GM18909 (cell line): ENCODE results near the gene GSAP.

Source experiments
- ATAC-seq: cut with Tn5 transposase; IDR thresholded peaks from one replicate; pipeline ENCODE4 v1.9.1; 2021; ENCODE audit warnings: mild to moderate bottlenecking; ENCODE audit not compliant: unreplicated experiment, poor library complexity

Gene GSAP

DNA sequence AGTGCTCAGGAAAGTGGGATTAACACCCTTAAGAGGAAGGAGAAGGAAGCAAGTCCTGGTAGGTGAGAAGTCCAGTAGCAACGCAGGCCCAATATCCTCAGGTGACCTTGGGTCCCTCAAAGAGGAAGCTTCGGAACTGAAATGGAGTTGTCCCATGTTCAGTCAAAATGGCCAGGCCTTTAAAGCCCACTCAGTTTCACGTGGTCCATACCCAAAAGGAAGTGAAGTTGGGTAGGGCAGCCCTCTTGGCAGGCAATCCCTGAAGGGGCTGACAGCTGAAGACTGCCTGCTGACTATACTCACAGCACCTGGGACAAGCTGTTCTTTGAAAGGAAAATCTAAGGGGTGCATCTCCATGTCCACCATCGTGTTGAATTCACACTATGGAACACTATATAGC lies 3.0 kb downstream of the GSAP start:
- ATAC-seq, result no peak

DNA sequence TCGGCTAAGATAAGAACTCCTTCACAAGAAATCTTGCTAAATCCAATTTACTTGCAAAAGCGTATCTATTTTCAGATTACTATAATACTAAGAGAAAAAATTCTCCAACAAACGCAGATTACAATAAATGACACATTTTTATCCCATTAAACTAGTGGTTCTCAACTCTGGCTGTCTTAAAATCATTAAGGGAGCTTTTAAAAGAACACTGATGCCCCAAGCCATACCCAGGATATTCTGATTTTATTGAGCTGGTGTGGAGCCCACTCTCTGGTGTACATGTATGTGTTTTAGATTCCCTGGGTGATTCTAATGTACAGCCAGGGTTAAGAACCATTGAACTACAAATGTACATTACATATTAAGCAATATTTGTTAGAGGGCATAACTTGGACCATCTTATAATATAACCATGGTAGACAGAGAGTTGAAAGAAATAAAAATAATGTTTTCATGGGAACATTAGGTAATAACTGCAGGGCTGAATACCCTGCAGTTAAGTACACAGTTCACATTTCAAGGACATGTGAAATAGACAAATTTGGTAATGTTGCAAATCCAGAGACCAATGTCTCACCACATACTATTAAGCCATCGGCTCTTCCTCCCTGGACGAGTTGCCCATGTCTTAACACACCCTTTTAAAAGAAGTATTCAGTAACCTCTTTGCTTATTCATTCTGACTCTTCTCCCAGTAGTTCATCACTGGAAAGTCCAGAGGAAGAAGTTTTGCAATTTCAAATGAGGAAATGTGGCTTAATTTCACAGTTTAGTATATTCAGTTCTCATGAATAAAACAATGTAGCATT lies 6.2 kb downstream of the GSAP start:
- ATAC-seq, result no peak

DNA sequence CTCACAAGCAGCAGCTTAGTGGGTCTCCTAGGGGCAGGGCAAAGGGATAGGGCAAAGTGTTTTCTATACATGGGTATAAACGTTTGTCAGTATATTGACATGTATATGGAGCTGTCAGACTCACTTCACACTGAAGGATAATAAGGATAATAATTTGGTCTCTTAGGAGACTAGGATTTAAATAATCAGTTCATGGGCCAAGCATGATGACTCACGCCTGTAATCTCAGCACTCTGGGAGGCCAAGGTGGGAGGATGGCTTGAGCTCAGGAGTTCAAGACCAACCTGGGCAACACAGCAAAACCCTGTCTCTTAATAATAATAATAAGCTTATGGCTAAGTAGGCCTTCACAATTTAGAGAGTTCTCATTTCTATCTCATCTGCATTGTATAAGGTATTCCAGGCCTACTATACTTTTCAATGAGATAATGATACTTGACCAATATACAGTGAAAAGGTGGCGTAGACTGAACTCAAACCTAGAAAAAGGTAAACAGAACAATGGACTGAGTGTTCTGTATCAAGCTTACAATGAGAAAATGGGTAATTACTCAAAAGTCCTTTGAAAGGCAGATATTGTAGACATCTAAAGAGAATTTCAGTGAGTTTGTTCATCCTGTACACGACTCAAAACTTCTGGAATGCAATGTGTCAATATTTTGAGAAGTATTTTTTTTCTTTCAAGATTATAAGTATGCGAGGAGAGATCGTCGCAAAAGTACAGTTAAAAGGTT lies 7.0 kb downstream of the GSAP start:
- ATAC-seq, result no peak

DNA sequence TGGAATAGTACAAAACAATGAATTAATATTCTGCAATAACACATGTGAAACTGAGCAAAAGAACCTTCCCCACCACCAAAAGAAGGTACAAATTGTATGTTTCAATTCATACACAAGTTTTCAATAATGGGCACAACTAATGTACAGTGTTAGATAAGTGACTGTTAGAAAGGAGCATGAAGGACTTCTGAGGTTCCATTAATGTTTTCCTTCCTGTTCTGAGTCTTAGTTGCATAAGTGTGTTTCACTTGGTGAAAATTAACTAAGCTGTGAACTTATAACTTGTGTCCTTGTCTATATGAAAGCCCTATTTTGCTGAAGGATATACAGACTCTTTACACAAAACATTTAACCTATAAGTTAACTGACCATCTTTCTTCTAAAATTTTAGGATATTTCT lies 8.2 kb downstream of the GSAP start:
- ATAC-seq, result no peak

DNA sequence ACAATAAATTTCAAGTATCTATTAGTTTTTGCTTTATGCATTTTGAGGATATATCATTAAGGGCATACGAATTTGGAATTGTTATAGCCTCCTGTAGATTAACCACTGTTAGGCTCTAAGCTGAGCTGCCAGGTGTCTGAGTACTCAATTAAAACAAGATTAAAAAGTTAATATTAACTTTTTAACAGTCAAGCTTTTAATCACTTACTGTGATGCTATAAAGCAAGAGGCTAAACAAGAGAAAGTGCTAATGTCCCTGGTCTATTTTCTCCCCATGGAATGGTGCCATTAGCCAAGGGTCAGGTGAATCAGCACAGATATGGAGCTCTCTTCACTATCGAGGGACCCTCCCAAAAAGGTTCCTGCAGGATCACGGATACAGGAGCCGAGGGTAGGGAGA lies 9.7 kb downstream of the GSAP start:
- ATAC-seq, result no peak

DNA sequence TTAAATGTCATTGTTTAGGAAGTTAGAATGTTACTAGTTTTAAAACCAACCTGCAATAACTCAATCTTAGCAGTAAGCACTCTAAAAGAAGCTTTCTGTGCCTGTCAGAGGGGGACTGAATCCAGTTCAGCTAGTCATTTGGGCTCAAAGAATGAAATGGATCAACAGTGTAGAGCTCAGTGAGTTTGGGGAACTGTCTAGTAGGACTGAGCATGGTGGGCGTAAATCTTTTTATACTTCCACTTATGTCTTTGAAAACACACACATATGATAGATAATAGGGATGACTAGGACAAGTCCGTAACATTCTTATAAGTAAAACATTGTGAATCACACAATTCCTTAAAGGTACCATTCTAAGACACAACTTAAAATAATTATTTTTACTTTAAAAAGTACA lies 11.5 kb downstream of the GSAP start:
- no peak for ATAC-seq

DNA sequence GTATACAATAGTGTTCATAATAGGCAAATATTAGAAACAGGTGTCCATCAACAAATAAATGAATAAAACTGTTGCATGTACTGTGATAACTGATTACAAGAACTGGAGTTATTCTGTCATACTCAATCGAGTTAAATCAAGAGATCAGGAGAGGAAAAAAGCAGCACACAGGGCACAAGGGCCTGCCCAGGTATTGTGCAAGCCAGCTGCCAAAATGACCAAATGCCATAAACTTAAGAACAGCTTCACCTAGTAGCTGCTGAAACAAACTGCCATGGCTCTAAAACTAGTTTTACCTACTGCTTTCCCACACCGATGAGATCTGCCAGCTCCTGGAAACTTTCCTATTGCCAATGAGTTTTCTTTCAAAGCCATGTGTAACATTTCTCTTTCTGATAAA lies 12.2 kb downstream of the GSAP start:
- ATAC-seq, result no peak

DNA sequence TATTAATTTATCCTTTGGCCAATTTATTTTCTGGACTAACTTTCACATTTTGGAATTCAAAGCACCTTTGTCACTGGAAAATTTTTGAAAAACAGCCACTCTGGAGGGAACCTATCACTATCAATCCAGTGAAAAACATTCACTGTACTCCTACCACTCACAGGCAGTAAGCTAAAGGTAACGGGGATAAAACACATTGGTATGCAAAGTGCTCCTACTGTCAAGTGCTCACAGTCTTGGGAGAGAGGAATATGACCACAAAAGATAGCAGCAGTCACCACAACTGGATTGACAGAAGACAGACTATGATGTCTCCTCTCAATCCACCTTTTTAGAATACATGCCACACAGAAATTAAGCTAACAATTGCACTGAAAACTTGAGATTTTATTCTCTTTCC lies 13.3 kb downstream of the GSAP start:
- no peak for ATAC-seq

DNA sequence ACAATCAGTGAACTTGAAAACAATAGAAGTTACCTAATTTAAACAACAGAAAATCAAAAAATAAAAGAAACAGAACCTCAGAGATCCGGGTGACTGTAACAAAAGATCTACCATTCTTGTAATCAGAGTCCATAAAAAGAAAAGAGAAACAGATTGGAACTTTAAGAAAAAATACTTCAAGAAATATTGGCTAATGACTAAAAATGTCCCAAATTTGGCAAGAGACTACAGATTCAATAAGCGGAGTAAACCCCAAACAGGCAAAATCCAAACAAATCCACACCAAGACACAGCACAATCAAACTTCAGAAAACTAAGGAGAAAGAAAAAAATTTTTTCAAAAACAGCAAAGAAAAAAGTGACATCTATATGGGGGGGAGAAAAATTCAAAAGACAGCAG lies 15.1 kb downstream of the GSAP start:
- no peak for ATAC-seq

DNA sequence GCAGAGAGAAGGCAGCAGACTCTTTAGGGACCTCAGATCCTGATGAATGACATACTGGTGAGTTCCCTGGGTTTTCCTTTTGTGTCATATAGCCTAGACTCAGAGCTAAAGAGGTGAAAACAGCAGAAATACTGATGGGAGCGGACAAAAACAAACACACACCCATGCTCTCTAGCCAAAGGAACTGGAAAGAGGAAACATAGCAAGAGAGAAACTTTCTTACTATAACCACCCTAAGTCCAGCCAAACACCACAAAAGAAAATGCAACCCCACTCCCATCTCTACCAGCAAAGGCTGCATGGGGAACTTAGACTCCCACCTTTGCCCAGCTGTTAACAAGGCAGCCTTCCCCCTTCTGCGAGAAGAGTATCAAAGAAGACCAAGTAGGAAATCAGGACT lies 16.3 kb downstream of the GSAP start:
- ATAC-seq, result no peak

DNA sequence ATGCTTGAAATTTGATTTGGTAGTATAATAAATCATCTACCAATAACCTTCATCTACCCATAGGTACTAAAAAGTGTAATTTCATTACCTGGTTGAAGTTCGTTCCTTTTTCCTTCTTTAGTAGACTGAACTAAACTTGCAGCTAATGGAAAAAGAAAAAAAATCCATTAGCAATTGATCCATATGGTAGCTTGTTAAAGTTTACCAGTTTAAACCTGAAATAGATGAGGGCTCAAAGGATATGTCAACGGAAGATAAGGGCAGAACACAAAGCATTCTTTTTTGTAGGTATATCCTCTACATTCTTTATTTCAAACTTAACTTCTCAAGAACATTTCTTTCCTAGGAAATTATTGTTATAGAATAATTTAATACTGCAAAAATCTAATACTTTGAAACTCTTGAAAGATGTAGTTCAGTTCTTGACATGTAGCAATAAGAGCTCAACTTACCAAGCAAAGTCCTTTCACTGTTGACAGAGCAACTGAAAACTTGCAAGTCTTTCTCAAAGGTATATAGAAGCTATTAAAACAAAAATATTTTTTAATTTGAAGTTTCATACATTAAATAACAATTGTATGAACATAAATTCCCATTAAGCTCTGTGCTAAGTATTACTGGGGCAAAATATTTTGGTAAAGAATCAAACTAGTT lies 19.1 kb downstream of the GSAP start:
- no peak for ATAC-seq

DNA sequence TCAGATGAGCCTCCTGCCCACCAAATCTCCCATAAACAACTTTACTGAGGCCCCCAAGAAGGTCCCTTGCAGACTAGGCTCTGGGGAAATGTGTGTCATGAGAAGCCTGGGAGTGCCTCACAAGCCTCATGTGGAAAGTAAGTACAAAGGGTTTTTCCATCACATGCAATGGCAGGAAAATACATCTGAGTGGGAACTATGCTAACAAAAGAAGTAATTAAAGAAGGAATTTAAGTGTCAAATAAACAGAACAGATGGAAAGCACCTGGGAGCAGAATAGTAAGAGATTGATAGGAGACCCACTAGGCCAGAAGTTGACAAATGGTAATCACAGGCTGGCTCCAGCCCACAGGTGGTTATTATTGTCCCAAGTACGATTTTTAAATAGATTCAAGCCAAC lies 20.5 kb downstream of the GSAP start:
- ATAC-seq, result no peak

DNA sequence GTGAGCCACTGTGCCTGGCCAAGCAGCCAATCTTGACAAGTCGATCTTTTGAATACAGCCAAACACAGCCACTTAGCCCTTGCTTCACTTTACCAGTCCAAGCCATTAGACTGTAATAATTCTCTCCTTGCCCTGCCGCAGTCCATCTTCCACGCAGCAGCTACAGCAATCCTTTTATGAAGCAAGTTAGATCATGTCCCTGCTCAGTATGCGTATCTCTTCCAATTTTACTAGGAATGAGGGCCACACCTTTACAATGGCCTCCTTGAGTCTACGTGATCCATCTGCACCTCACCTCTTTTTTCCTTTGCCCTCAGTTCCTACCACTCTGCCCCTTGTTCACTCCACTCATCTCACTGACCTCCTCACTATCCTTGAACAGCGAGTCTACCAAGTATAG lies 22.2 kb downstream of the GSAP start:
- no peak for ATAC-seq

DNA sequence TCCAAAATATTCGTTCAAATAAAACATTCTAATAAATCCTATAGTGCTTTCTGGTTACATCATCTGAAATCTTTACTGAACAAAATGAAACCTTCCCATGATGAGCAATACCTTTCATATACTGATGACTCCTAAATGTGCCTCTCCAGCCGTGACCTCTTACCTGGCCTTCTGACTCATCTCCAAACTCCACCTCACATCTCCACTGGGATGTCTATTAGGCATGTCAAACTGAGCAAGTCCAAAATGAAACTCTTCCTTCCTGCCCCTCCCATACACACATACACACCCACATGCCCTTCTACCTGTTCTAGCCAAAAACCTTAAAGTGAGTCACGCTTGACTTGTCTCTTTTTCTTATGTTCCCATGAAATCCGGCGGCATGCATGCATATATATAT lies 22.9 kb downstream of the GSAP start:
- peak; percentile 97 for ATAC-seq

DNA sequence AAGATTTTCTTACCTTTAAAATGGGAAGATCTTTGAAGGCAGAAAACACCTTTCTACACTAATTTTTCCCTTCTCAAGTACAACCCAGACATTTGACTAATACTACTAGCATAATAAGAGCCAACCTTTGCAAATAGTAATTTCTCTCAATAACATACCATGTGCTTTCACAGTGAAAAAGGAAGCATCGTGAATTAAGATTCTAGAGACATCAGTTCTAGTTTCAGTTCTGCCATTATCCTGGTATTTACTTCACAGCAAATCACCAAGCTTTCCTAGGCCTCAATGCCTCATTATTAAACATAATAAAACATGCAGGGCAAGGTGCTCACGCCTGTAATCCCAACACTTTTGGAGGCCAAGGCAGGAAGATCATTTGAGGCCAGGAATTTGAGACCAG lies 24.9 kb downstream of the GSAP start:
- peak; percentile 47 for ATAC-seq

DNA sequence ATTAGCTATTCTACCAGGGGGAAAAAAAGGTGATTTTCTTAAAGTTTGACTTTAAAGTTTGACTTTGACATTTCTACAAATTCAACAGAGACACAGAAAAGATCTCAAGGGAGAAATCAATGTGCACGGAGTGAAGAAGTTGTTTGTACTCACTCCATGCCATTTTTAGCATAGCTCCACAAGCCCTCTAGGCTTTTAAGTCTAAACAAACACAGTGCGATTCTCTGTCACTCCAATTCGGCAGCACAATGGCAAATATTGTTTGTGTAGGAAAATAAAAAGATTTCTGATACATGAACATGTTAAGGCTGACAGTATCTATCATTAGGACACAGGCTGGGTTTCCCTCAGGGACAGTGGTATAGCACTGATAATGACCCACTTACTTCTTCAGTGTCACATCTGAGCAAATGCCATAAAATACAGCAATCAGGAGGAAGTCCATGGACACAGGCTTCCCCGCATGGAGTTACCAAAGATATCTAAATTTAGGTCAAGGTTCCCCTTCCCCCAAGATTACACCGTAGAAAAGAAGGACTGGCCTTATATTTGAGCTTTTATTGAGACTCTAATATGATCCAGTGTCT lies 28.0 kb downstream of the GSAP start:
- ATAC-seq, result no peak

DNA sequence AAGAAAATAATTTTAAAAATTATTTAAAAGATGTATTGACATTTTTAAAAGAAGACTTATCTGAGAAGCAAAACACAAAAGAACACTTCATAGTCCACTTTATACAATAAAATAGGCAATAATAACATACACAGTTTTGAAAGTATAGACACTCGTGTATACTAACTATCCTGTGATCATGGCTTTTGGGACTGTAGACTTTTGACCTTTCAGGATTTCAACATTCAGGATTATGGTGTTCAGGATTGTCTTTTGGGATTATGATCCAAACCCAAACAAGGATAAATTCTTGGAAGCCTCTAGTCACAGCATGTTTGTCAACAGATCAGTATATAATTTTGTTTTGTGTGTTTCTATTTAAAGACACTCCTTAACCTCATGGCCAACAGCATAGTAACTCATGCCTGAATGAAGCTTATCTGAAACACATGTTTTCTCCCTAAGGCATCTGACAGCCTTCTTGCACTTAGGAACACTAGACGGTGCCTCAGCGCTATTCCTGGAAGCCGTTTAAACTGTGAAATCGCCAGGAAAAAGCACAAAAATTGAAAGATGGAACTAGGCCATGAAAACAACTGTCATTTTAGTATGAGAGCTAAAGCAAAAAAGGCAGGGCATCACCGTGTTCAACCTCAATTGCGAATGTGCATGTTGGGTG lies 29.9 kb downstream of the GSAP start:
- no peak for ATAC-seq

DNA sequence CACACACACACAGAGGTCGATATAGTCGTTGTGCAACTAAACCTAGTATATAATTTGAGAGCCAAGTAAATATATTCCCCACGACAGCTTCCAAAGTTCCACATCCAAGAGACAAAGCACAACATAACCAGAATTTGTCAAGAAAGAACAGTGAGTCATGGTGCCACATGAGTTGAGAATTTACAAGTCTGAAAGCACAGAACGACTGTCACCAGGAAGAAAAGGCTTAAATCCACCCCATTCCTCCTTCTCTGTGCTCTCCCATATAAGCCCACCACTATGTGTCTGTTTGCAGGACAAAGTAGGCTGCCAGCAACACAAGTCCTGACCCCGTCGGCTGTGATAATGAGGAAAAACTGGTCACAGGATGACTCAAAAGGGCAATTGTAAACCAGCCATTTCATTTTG lies 32.8 kb downstream of the GSAP start:
- ATAC-seq, result no peak

DNA sequence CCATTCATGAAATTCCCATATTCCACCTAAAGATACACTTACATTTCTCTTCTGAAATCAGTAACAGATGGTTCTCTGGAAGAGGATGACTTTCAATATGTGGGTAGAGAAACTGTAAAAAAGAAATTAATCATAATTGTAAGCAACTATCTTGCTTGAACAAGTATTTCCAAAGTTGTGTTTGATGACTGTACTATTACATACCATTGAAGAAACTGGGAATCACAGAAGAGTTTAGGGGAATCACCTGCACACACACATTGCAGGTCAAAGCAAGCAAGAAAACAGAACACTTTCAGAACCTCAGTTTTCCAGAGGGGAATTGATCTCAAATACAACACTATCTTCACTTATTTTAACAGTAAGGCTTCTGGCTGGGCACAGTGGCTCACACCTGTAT lies 33.6 kb downstream of the GSAP start:
- no peak for ATAC-seq

DNA sequence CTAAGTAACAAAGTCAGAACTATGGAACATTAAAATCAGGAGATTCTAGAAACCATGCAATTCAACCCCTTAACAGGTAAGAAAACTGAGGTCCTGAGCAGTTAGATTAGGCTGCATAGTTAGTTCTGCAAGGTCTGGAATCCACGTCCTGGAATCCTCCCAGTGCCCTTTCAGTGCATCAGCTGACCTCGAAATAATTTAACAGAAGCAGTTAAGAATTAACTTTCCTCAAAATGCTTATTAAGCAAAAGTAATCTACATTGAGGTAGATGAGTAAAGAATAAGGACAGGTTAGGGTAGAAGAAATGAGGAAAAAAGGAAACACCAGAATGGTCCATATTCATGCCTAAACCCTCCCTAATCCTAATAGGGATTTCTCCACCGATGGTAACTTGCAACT lies 37.6 kb downstream of the GSAP start:
- ATAC-seq, result no peak

DNA sequence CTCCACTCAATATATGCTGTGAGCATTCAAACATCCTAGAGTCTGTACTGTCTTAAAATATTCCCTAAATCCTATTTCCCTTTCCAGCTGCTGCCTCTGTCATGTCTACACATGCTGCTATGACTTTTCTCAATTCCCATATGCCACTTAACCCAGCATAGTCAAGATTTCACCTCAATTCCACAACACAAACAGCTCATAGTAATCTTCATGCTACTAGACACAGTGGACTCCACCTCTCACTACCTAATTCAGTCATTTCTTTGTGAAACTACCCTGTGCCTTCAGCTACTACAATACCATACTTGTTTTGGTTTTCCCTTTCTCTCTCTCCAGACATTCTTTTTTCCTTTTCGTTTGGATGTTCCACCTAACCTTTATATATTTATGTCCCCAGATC lies 45.5 kb downstream of the GSAP start:
- no peak for ATAC-seq
